Measurements from ENCODE around the gene ARHGDIG. TPM values are rescaled to one million over a fixed set of nuclear protein-coding genes. Genes with fewer than 3 reads are reported as not detected.

ARHGDIG gene
- total RNA-seq, 4 donors from 2014 or later: not detected

DNA sequence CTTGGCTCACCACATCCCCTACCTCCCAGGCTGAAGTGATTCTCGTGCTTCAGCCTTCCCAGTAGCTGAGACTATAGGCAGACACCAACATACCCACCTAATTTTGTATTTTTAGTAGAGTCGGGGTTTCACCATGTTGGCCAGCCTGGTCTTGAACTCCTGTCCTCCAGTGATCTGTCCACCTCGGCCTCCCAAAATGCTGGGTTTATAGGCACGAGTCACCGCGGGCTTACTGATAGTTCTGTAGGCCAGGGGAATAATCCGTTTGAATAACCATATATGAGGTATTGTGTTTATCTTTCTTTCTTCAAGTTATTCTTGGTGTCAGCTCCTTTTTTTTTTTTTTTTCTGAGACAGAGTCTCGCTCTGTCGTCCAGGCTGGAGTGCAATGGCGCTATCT, 38.1 kb upstream of the ARHGDIG start:
- DNase-seq: no peak
- Histone ChIP-seq H3K4me3 (no peak overlapping the region), H3K4me1 (peaks cover 0 to 47% (median 25%) of the 10 kb centered on the region in 3 donors), H3K27me3 (no peaks in the 10 kb centered on the region), H3K9me3 (no peaks in the 10 kb centered on the region), H3K36me3 (peaks cover 0 to 8% (median 0%) of the 10 kb centered on the region in 3 donors), H3K27ac (peak overlapping the region; percentile 44 to 75 (median 63))
- intact Hi-C loops (cut with DNase I): no loop called here
- TF ChIP-seq POLR2A (IDR thresholded peaks at IDR 0.05): no peak
- TF ChIP-seq, protein P1, sequence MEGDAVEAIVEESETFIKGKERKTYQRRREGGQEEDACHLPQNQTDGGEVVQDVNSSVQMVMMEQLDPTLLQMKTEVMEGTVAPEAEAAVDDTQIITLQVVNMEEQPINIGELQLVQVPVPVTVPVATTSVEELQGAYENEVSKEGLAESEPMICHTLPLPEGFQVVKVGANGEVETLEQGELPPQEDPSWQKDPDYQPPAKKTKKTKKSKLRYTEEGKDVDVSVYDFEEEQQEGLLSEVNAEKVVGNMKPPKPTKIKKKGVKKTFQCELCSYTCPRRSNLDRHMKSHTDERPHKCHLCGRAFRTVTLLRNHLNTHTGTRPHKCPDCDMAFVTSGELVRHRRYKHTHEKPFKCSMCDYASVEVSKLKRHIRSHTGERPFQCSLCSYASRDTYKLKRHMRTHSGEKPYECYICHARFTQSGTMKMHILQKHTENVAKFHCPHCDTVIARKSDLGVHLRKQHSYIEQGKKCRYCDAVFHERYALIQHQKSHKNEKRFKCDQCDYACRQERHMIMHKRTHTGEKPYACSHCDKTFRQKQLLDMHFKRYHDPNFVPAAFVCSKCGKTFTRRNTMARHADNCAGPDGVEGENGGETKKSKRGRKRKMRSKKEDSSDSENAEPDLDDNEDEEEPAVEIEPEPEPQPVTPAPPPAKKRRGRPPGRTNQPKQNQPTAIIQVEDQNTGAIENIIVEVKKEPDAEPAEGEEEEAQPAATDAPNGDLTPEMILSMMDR (IDR thresholded peaks at IDR 0.05): no peak
- WGBS, 2 donors: 80 to 90% methylated on average over 10 of the region's 10 CpGs

DNA sequence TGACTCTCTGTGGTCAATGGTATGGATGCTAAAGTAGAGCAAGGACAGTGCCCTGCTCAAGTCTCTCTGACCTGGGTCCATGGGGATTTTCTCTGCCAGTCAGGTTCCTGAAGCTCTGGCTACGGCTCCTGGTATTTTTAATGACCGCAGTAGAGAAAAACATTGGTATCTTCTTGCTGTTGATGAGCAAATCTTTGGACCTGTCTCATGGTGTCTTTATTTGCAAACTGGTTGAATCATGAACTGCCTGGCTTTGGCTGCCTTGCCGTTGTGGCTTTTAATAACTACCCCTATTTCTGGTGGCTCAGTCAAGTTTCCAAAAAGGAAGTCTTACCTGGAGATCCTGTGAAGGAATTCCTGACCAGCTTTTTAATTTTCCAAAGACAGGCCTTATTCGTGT, 37.0 kb upstream of the ARHGDIG start:
- Histone ChIP-seq H3K27ac (peak overlapping the region in 2 of 4 donors; percentile 6 to 23), H3K27me3 (no peaks in the 10 kb centered on the region), H3K4me3 (no peak overlapping the region), H3K9me3 (no peaks in the 10 kb centered on the region), H3K36me3 (peaks cover 0 to 6% (median 0%) of the 10 kb centered on the region in 3 donors), H3K4me1 (peaks cover 0 to 47% (median 25%) of the 10 kb centered on the region in 3 donors)
- DNase-seq: no peak
- no peak for TF ChIP-seq POLR2A (IDR thresholded peaks at IDR 0.05)
- TF ChIP-seq, protein P1 (IDR thresholded peaks at IDR 0.05): no peak
- intact Hi-C loops (cut with DNase I): no loop called here
- WGBS, 2 donors: 60% methylated on average over 4 of the region's 4 CpGs

DNA sequence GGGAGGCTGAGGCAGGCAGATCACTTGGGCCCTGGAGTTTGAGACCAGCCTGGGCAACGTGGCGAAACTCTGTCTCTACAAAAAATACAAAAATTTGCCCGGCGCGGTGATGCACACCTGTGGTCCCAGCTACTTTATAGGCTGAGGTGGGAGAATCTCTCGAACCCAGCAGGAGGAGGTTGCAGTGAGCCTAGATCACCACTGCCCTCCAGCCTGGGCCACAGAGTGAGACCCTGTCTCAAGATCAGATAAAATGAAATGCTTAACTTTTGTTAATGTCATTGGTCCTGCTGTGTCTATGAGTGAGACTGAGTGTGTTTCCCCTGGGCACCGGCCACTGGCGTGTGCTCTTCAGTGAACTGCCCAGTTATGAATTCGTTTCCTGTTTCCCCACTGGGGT, 35.3 kb upstream of the ARHGDIG start:
- DNase-seq: no peak
- Histone ChIP-seq H3K36me3 (peaks cover 0 to 24% (median 0%) of the 10 kb centered on the region in 3 donors), H3K9me3 (no peaks in the 10 kb centered on the region), H3K4me1 (peaks cover 0 to 38% (median 20%) of the 10 kb centered on the region in 3 donors), H3K27ac (no peak overlapping the region), H3K27me3 (no peaks in the 10 kb centered on the region), H3K4me3 (no peak overlapping the region)
- 88 to 96% methylated on average over 6 to 9 of the region's 9 CpGs for WGBS, 2 donors
- TF ChIP-seq POLR2A (IDR thresholded peaks at IDR 0.05): no peak
- TF ChIP-seq, protein P1 (IDR thresholded peaks at IDR 0.05): no peak
- intact Hi-C loops (cut with DNase I): no loop called here

DNA sequence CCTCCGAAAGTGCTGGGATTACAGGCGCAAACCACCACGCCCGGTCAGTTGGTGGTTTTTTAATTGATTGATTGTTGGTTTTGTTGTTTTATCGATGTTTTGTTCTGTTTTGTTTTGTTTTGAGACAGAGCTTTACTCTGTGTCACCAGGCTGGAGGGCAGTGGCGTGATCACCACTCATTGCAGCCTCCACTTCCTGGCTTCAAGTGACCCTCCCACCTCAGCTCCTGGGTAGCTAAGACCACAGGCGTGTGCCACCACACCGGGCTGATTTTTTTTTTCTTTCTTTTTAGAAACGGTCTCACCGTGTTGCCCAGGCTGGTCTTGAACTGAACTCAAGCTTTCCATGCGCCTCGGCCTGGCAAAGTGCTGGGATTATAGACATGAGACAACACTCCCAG, 33.4 kb upstream of the ARHGDIG start:
- no peaks in the 10 kb centered on the region for H3K27me3 ChIP-seq
- DNase-seq: no peak
- H3K4me1 ChIP-seq: peaks cover 0 to 19% (median 7%) of the 10 kb centered on the region in 3 donors
- H3K9me3 ChIP-seq: no peaks in the 10 kb centered on the region
- H3K4me3 ChIP-seq: no peak overlapping the region
- no peak overlapping the region for H3K27ac ChIP-seq
- peaks cover 0 to 43% (median 0%) of the 10 kb centered on the region in 3 donors for H3K36me3 ChIP-seq
- TF ChIP-seq POLR2A (IDR thresholded peaks at IDR 0.05): no peak
- intact Hi-C loops (cut with DNase I): no loop called here
- 90 to 94% methylated on average over 12 of the region's 12 CpGs for WGBS, 2 donors

DNA sequence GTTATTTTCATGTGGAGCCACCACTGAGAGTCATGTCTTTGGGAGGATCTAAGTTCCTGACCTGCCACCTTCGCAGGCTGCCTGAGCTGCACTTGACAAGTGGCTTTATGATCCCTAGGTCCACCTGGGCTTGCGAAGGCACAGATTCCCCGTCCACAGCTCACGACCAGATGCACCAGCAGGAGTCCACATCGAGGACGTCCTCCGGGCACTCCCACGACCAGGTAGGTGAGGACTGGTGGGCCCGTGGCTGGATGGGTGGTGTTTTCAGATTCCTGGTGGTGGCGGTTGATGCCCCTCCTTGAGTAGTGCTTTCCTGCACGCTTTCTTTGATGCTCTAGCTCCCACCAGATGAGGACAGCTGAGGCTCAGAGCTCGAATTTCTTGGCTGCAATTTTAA, 31.0 kb upstream of the ARHGDIG start:
- no peak overlapping the region for H3K27ac ChIP-seq
- intact Hi-C loops (cut with DNase I): no loop called here
- H3K9me3 ChIP-seq: no peaks in the 10 kb centered on the region
- DNase-seq: no peak
- no peak overlapping the region for H3K4me3 ChIP-seq
- H3K4me1 ChIP-seq: no peaks in the 10 kb centered on the region
- WGBS, 2 donors: 86 to 88% methylated on average over 3 to 8 of the region's 12 CpGs
- TF ChIP-seq POLR2A (IDR thresholded peaks at IDR 0.05): no peak
- TF ChIP-seq, protein P1 (IDR thresholded peaks at IDR 0.05): no peak
- no peaks in the 10 kb centered on the region for H3K27me3 ChIP-seq
- H3K36me3 ChIP-seq: peaks cover 0 to 67% (median 0%) of the 10 kb centered on the region in 3 donors

Data from esophagus squamous epithelium (tissue), 5 donors.